Hepatocyte (in vitro differentiated cells): ENCODE data around the gene FOXF2. TPM values are rescaled to one million over a fixed set of nuclear protein-coding genes. Genes with fewer than 3 reads are reported as not detected.

Experiments
- DNase-seq: peaks from one replicate; pipeline ENCODE4 v3.0.0-alpha.2; 2016; ENCODE audit warnings: low spot score
- H2AFZ ChIP-seq: fragments of 200-600 bp; sonication (generic); 2 replicates; pipeline ENCODE4 v1.6.0; 2016; ENCODE audit warnings: antibody characterized with exemption, mild to moderate bottlenecking
- H3K27ac ChIP-seq: fragments of 200-600 bp; sonication (generic); 2 replicates; pipeline ENCODE4 v1.5.1; 2016; ENCODE audit warnings: mild to moderate bottlenecking
- H3K27me3 ChIP-seq: fragments of 200-600 bp; sonication (generic); 2 replicates; pipeline ENCODE4 v1.6.1; 2016
- H3K36me3 ChIP-seq: fragments of 200-600 bp; sonication (generic); replicated peaks from 2 replicates; pipeline ENCODE4 v1.5.1; 2016; ENCODE audit warnings: low read depth; ENCODE audit not compliant: insufficient read depth
- H3K4me1 ChIP-seq: fragments of 200-600 bp; sonication (generic); 2 replicates; pipeline ENCODE4 v1.5.1; 2016; ENCODE audit warnings: mild to moderate bottlenecking, moderate library complexity; ENCODE audit not compliant: insufficient read depth
- H3K4me2 ChIP-seq: fragments of 200-600 bp; sonication (generic); 2 replicates; pipeline ENCODE4 v1.6.0; 2016
- H3K4me3 ChIP-seq: fragments of 200-600 bp; sonication (generic); 2 replicates; pipeline ENCODE4 v1.5.1; 2016; ENCODE audit warnings: mild to moderate bottlenecking
- H3K79me2 ChIP-seq: fragments of 200-600 bp; sonication (generic); 2 replicates; pipeline ENCODE4 v1.6.0; 2017; ENCODE audit warnings: mild to moderate bottlenecking
- H3K9me2 ChIP-seq: fragments of 200-600 bp; sonication (generic); replicated peaks from 2 replicates; pipeline ENCODE4 v1.6.0; 2017; ENCODE audit warnings: mild to moderate bottlenecking; ENCODE audit not compliant: insufficient read depth
- H3K9me3 ChIP-seq: fragments of 200-600 bp; sonication (generic); 2 replicates; pipeline ENCODE4 v1.5.1; 2016; ENCODE audit warnings: low read depth, mild to moderate bottlenecking
- H4K20me1 ChIP-seq: fragments of 200-600 bp; sonication (generic); 2 replicates; pipeline ENCODE4 v1.6.0; 2016; ENCODE audit warnings: mild to moderate bottlenecking; ENCODE audit not compliant: insufficient read depth, poor library complexity, severe bottlenecking
- EZH2 ChIP-seq: fragments of 200-600 bp; sonication (generic); IDR thresholded peaks from 2 replicates; pipeline ENCODE4 v1.6.1; 2016; ENCODE audit warnings: antibody characterized with exemption, mild to moderate bottlenecking, borderline replicate concordance
- EZH2phosphoT487 ChIP-seq: fragments of 200-600 bp; sonication (generic); IDR thresholded peaks from one replicate; pipeline ENCODE4 v1.6.1; 2018; ENCODE audit warnings: antibody characterized with exemption, mild to moderate bottlenecking, low read depth, moderate library complexity; ENCODE audit not compliant: unreplicated experiment, severe bottlenecking
- WGBS: methylation state at CpG from one replicate; pipeline ENCODE4 v1.1.6; 2016; ENCODE audit warnings: low lambda C conversion rate; ENCODE audit errors: missing lambda C conversion rate; 5-methylcytosine and 5-hydroxymethylcytosine counted together
- polyA plus RNA-seq: library from polyadenylated mRNA; unstranded; fragments of >200 nt; fragmentation: Nextera tagmentation; extraction: Ambion mirVana; gene quantifications from 2 replicates; pipeline ENCODE4 v1.2.1, GENCODE V29; 2016
- total RNA-seq: library from RNA; depleted of rRNA; stranded (reverse); fragments of >200 nt; gene quantifications from 2 replicates; pipeline ENCODE4 v1.2.3, GENCODE V29; 2014
- TF ChIP-seq, protein P1 (sequence below): fragments of 200-600 bp; sonication (generic); IDR thresholded peaks from 2 replicates; pipeline ENCODE4 v1.5.1; 2016; ENCODE audit warnings: antibody characterized with exemption, mild to moderate bottlenecking; ENCODE audit not compliant: poor library complexity

The FOXF2 gene
- total and polyA plus RNA-seq, 2 experiments from 2014 or later = 28.0 to 31.5 TPM

DNA sequence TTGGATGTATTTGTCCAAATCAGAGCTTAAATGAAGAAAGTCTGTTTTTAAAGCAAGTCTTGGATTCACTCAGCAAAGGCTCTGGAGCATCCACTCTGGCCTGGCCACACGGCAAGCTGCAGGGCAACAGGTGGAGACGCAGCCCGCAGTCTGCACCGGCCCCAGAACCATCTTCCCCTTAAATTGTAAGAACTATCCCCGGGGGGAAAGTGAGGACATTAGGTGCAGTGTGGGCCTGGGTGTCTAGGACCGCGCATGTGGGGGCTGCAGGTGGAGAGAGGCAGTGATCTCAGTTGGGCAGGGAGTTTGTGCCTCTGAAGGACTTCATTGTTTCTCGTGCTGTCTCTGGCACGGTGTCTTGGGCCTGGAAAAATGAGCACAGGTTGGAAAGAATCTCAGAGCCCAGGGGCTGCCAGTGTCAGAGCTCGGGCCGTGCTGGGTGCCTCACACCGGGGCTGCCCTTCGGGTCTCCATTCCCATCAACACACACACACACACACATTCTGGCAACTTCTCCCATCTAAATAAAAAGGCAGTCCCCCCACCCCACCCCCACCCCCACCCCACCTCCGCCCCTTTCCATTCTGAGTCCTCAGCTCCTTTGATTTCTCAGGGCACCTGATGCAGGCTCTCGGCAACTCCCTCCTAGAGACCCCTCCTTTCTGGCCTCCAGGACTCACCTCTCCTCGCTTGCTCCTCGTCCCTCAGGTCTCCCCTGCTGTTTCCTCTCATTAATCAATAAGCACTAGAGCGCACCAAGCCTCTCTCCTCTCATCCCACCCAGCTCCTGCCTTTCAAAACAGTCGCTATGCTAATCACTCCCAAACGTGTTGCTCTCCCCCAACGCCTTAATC lies 48.4 kb downstream of the FOXF2 start:
- Histone ChIP-seq H2AFZ (no peak overlapping the region), H3K4me2 (no peak overlapping the region), H3K27me3 (peaks cover 14% of the 10 kb centered on the region), H3K36me3 (no peaks in the 10 kb centered on the region), H3K4me1 (no peaks in the 10 kb centered on the region), H3K9me2 (no peaks in the 10 kb centered on the region), H4K20me1 (no peaks in the 10 kb centered on the region), H3K79me2 (no peaks in the 10 kb centered on the region), H3K27ac (no peak overlapping the region), H3K9me3 (no peaks in the 10 kb centered on the region), H3K4me3 (no peak overlapping the region)
- no peak for DNase-seq
- 78% methylated on average over 17 of the region's 21 CpGs for WGBS
- TF ChIP-seq, protein P1, sequence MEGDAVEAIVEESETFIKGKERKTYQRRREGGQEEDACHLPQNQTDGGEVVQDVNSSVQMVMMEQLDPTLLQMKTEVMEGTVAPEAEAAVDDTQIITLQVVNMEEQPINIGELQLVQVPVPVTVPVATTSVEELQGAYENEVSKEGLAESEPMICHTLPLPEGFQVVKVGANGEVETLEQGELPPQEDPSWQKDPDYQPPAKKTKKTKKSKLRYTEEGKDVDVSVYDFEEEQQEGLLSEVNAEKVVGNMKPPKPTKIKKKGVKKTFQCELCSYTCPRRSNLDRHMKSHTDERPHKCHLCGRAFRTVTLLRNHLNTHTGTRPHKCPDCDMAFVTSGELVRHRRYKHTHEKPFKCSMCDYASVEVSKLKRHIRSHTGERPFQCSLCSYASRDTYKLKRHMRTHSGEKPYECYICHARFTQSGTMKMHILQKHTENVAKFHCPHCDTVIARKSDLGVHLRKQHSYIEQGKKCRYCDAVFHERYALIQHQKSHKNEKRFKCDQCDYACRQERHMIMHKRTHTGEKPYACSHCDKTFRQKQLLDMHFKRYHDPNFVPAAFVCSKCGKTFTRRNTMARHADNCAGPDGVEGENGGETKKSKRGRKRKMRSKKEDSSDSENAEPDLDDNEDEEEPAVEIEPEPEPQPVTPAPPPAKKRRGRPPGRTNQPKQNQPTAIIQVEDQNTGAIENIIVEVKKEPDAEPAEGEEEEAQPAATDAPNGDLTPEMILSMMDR = no peak
- no peak for TF ChIP-seq EZH2phosphoT487
- TF ChIP-seq EZH2 = no peak

DNA sequence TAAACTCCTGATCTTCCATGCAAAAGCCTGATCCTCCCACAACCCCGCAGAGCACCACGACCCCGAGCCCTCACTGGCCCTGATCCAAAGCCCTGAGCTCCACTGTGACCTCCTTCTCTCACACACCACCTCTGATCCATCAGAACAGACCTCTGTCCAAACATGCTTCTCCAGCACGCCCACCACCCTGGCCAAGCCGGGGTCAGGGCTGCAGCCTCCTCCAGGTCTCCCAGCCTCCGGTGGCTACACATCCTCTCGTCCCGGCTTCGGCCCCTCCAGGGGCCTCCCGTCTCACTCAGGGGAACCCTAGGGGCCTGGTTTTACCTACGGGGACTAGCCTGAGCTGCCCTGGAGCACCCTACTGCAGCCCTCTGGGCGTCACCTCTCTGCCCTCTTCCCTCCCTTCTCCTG lies 49.1 kb downstream of the FOXF2 start:
- no peak overlapping the region for H3K4me3 ChIP-seq
- H3K36me3 ChIP-seq = no peaks in the 10 kb centered on the region
- H3K27me3 ChIP-seq = peaks cover 14% of the 10 kb centered on the region
- WGBS = 79% methylated on average over 12 of the region's 12 CpGs
- no peaks in the 10 kb centered on the region for H4K20me1 ChIP-seq
- no peak overlapping the region for H3K4me2 ChIP-seq
- TF ChIP-seq, protein P1 = no peak
- TF ChIP-seq EZH2 = no peak
- no peak for TF ChIP-seq EZH2phosphoT487
- H3K27ac ChIP-seq = no peak overlapping the region
- H2AFZ ChIP-seq = no peak overlapping the region
- DNase-seq = no peak
- no peaks in the 10 kb centered on the region for H3K79me2 ChIP-seq
- no peaks in the 10 kb centered on the region for H3K9me3 ChIP-seq
- no peaks in the 10 kb centered on the region for H3K9me2 ChIP-seq
- H3K4me1 ChIP-seq = no peaks in the 10 kb centered on the region

DNA sequence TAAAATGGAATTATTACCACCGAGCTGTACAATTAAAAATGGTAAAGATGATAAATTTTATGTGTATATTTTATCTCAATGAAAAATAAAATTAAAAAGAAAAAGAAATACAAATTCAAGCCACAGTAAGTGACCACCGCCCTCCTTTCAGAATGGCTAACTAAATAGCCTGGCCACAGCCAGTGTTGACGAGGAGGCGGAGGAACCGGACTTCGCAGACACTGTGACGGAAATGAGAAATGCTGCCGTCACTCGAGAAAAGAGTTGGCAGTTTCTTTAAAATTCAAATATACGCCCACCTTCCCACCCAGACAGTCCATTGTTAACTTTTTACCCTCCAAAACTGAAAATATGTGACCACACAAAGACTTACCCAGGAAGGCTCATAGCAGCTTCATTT lies 50.0 kb downstream of the FOXF2 start:
- H3K9me3 ChIP-seq = no peaks in the 10 kb centered on the region
- no peak overlapping the region for H2AFZ ChIP-seq
- H3K4me3 ChIP-seq = no peak overlapping the region
- H3K4me1 ChIP-seq = no peaks in the 10 kb centered on the region
- H3K27ac ChIP-seq = no peak overlapping the region
- H4K20me1 ChIP-seq = no peaks in the 10 kb centered on the region
- TF ChIP-seq EZH2phosphoT487 (no peak), EZH2 (no peak)
- TF ChIP-seq, protein P1 = no peak
- WGBS = 95% methylated on average over 10 of the region's 10 CpGs
- no peaks in the 10 kb centered on the region for H3K36me3 ChIP-seq
- H3K4me2 ChIP-seq = no peak overlapping the region
- H3K27me3 ChIP-seq = peaks cover 14% of the 10 kb centered on the region
- no peak for DNase-seq
- H3K79me2 ChIP-seq = no peaks in the 10 kb centered on the region
- no peaks in the 10 kb centered on the region for H3K9me2 ChIP-seq
